ENCODE measurements around the gene MUCL3. TPM values are rescaled to one million over a fixed set of nuclear protein-coding genes. Genes with fewer than 3 reads are reported as not detected.

MUCL3 gene
- total RNA-seq, 1 donor from 2014 or later: not detected

DNA sequence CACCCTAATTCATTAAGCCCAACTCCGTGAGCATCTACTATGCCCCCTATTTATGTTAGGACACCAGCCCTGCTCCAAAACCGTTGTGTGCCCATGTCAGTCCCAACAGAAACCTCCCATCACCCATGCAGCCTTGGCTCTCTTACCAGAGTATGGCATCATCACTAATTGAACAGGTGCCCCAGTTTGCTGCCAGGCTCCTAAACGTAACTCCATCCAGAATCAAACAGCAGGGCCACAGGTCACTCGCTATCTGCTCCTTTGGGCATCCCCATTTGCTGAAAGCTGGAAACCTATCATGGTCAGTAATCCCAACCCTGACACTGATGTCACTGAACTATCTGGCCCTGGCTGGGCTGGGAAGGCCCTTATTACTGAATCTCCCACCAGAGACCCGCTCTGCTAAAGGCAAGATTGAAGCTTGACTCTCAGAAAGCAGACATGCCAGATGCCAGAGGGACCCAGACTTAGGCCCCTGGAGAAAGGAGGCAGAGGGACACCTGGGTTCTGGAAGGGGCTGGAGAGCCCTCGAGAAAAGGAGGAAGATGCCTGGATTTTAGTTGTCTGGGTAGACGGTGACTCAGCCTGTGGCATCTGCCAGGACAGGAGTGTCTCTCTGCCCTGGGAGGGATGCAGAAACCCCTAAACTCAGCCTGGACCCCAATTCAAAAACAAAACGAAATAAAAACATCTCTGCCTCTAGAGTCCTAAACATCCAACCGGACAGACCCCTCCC lies 14.0 kb downstream of the MUCL3 start:
- peaks cover 0 to 2% (median 0%) of the 10 kb centered on the region in 3 donors for H3K36me3 ChIP-seq (ENCODE audit: control insufficient read depth in 3 of 3, insufficient read depth in 3 of 3, low read length in 3 of 3)
- H3K4me1 ChIP-seq (ENCODE audit: control insufficient read depth in 3 of 3, insufficient read depth in 3 of 3, low read length in 3 of 3): peaks cover 7 to 19% (median 13%) of the 10 kb centered on the region in 3 donors
- peaks cover 0 to 7% (median 5%) of the 10 kb centered on the region in 3 donors for H3K27me3 ChIP-seq (ENCODE audit: control insufficient read depth in 3 of 3, insufficient read depth in 3 of 3, low read length in 3 of 3)
- H3K9me3 ChIP-seq (ENCODE audit: control insufficient read depth in 3 of 3, low read length in 3 of 3): no peaks in the 10 kb centered on the region
- H3K4me3 ChIP-seq (ENCODE audit: low read length in 3 of 3): peak overlapping the region in 2 of 3 donors; percentile 67 to 72
- H3K27ac ChIP-seq (ENCODE audit: low read depth, low read length): no peak overlapping the region
- peak overlapping the region; percentile 51 to 74 (median 68) for H3K9ac ChIP-seq (ENCODE audit: low read depth in 1 of 3, low read length in 3 of 3)

DNA sequence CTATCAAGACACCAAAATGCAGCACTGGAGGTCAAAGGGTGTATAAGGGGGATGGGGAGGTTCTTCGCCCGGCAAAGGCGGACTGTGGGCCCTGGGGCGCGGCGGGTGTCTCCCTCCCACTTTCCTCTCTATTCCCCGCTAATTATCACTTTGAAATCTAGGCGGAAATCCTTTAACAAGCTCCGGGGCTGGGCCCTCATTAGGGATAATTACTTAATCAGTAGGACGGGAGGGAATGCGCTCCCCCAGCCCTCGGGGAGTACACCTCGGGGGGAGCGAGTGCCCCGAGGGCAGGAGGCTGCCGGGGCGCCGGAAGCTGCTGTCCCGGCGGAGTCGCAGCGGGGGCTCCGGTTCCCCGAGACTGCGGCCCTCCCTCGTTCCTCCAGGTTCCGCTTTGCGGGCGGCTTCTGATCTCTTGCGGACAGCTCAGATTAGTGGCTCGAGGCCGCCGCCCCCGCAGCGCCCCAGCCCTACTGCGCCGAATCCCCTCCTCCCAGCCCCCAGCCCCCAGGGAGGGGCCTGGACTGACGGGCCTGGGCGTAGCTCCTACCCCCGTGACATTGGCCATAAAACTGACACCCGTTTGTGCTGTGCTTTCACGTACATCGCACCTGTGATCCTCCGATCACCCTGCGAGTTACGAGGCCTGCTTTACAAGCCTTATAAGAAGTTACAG lies 14.7 kb downstream of the MUCL3 start:
- peaks cover 0 to 2% (median 0%) of the 10 kb centered on the region in 3 donors for H3K36me3 ChIP-seq (ENCODE audit: control insufficient read depth in 3 of 3, insufficient read depth in 3 of 3, low read length in 3 of 3)
- peak overlapping the region; percentile 42 to 72 (median 67) for H3K4me3 ChIP-seq (ENCODE audit: low read length in 3 of 3)
- H3K9me3 ChIP-seq (ENCODE audit: control insufficient read depth in 3 of 3, low read length in 3 of 3): no peaks in the 10 kb centered on the region
- H3K9ac ChIP-seq (ENCODE audit: low read depth in 1 of 3, low read length in 3 of 3): peak overlapping the region; percentile 51 to 74 (median 68)
- H3K27ac ChIP-seq (ENCODE audit: low read depth, low read length): peak overlapping the region; percentile 49
- peaks cover 0 to 7% (median 5%) of the 10 kb centered on the region in 3 donors for H3K27me3 ChIP-seq (ENCODE audit: control insufficient read depth in 3 of 3, insufficient read depth in 3 of 3, low read length in 3 of 3)
- H3K4me1 ChIP-seq (ENCODE audit: control insufficient read depth in 3 of 3, insufficient read depth in 3 of 3, low read length in 3 of 3): peaks cover 7 to 19% (median 13%) of the 10 kb centered on the region in 3 donors

DNA sequence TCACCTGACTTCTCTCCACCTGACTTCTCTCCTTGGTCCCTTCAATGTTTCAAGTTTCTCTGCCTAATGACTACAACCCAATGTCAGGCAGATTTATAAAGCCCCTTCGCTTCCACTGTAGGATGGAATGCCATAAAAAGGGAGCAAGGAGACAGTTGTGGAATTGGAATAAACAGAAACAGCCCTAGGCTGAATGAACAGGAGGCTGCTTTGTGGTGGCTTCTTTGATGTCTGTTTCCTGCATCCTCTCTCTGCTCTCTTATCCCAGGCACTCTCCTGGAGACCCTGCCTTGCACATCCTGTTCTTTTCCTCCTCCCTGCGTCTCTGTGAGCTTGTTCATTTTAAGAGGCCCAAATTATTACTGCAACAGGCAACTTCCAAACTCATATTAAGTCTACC lies 16.9 kb downstream of the MUCL3 start:
- H3K9me3 ChIP-seq (ENCODE audit: control insufficient read depth in 3 of 3, low read length in 3 of 3): no peaks in the 10 kb centered on the region
- H3K36me3 ChIP-seq (ENCODE audit: control insufficient read depth in 3 of 3, insufficient read depth in 3 of 3, low read length in 3 of 3): no peaks in the 10 kb centered on the region
- H3K27me3 ChIP-seq (ENCODE audit: control insufficient read depth in 3 of 3, insufficient read depth in 3 of 3, low read length in 3 of 3): peaks cover 0 to 7% (median 5%) of the 10 kb centered on the region in 3 donors
- peaks cover 7 to 19% (median 13%) of the 10 kb centered on the region in 3 donors for H3K4me1 ChIP-seq (ENCODE audit: control insufficient read depth in 3 of 3, insufficient read depth in 3 of 3, low read length in 3 of 3)
- no peak overlapping the region for H3K9ac ChIP-seq (ENCODE audit: low read depth in 1 of 3, low read length in 3 of 3)
- no peak overlapping the region for H3K27ac ChIP-seq (ENCODE audit: low read depth, low read length)
- H3K4me3 ChIP-seq (ENCODE audit: low read length in 3 of 3): no peak overlapping the region

DNA sequence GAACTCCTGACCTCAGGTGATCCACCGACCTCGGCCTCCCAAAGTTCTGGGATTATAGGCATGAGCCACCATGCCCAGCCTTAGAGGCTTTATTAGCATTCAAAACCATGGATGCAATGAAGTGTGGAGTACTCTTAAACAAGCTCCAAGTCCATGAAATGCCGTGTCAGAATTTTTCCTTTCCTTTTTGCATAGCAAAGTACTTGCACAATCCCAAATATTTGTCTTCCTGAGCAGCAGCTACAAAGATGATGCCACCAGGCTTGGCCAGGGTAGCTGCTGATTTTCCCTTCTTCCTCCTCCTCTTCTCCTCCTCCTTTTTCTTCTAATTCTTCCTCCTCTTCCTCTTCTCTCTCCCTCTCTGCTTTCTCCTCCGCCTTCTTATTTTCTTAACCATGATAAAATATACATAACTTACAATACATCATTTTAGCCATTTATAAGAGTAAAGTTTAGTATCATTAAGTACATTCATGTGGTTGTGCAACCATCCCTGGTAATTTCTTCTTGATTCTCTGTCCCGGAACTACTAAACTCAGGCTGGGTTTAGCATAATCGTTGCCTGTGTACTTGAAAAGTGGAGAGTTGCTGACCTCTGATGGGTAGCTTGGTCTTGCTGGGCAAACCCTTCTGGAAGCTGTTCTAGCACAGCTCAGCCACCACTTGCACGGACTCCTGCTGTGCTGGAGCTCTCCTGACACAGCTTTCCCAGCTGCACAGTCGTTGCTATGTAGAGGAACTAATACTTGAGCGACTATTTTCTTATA lies 20.3 kb downstream of the MUCL3 start:
- Histone ChIP-seq H3K9me3 (ENCODE audit: control insufficient read depth in 3 of 3, low read length in 3 of 3) (no peaks in the 10 kb centered on the region), H3K27ac (ENCODE audit: low read depth, low read length) (no peak overlapping the region), H3K27me3 (ENCODE audit: control insufficient read depth in 3 of 3, insufficient read depth in 3 of 3, low read length in 3 of 3) (peaks cover 3 to 7% (median 5%) of the 10 kb centered on the region in 3 donors), H3K9ac (ENCODE audit: low read depth in 1 of 3, low read length in 3 of 3) (no peak overlapping the region), H3K4me3 (ENCODE audit: low read length in 3 of 3) (no peak overlapping the region), H3K4me1 (ENCODE audit: control insufficient read depth in 3 of 3, insufficient read depth in 3 of 3, low read length in 3 of 3) (peaks cover 0 to 3% (median 3%) of the 10 kb centered on the region in 3 donors), H3K36me3 (ENCODE audit: control insufficient read depth in 3 of 3, insufficient read depth in 3 of 3, low read length in 3 of 3) (no peaks in the 10 kb centered on the region)

DNA sequence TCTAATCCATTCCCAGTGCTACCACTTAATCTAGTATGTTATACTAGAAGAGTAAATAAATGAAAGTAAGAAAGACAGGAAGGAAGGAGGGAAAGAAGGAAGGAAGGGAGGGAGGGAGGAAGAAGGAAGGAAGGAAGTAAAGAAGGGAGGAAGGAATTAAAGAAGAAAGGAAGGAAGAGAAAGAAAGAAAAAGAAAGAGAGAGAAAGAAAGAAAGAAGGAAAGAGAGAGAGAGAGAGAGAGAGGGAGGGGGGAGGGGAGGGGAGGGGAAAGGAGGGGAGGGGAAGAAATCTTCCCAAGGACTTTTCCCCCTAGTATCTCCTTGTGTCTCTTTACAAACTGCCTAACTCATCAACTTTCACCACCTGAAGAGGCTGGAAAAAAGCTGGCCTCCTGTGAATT lies 21.9 kb downstream of the MUCL3 start:
- Histone ChIP-seq H3K9me3 (ENCODE audit: control insufficient read depth in 3 of 3, low read length in 3 of 3) (no peaks in the 10 kb centered on the region), H3K27ac (ENCODE audit: low read depth, low read length) (no peak overlapping the region), H3K4me3 (ENCODE audit: low read length in 3 of 3) (no peak overlapping the region), H3K4me1 (ENCODE audit: control insufficient read depth in 3 of 3, insufficient read depth in 3 of 3, low read length in 3 of 3) (no peaks in the 10 kb centered on the region), H3K9ac (ENCODE audit: low read depth in 1 of 3, low read length in 3 of 3) (no peak overlapping the region), H3K27me3 (ENCODE audit: control insufficient read depth in 3 of 3, insufficient read depth in 3 of 3, low read length in 3 of 3) (peaks cover 2 to 3% (median 2%) of the 10 kb centered on the region in 3 donors), H3K36me3 (ENCODE audit: control insufficient read depth in 3 of 3, insufficient read depth in 3 of 3, low read length in 3 of 3) (no peaks in the 10 kb centered on the region)

DNA sequence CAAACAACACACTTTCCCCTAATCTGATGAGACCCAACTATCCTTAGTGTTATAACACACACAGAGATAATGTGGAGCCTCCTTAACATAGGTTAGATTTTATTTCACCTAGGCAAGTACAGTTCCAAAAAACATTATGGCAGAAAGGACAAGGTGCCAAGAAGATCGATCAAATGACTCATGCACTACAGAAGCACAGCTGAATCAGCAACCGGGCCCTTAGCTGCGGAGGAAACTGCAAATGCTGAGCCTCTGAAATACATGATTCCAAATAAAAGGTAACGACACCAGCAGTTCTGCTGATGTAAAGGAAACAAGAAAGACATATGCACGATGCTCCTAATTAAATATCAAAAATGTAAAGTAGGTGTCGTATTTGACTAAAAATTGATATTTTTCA lies 22.9 kb downstream of the MUCL3 start:
- Histone ChIP-seq H3K27ac (ENCODE audit: low read depth, low read length) (no peak overlapping the region), H3K4me3 (ENCODE audit: low read length in 3 of 3) (no peak overlapping the region), H3K9ac (ENCODE audit: low read depth in 1 of 3, low read length in 3 of 3) (no peak overlapping the region), H3K9me3 (ENCODE audit: control insufficient read depth in 3 of 3, low read length in 3 of 3) (no peaks in the 10 kb centered on the region), H3K36me3 (ENCODE audit: control insufficient read depth in 3 of 3, insufficient read depth in 3 of 3, low read length in 3 of 3) (no peaks in the 10 kb centered on the region), H3K4me1 (ENCODE audit: control insufficient read depth in 3 of 3, insufficient read depth in 3 of 3, low read length in 3 of 3) (no peaks in the 10 kb centered on the region), H3K27me3 (ENCODE audit: control insufficient read depth in 3 of 3, insufficient read depth in 3 of 3, low read length in 3 of 3) (peaks cover 0 to 3% (median 2%) of the 10 kb centered on the region in 3 donors)

DNA sequence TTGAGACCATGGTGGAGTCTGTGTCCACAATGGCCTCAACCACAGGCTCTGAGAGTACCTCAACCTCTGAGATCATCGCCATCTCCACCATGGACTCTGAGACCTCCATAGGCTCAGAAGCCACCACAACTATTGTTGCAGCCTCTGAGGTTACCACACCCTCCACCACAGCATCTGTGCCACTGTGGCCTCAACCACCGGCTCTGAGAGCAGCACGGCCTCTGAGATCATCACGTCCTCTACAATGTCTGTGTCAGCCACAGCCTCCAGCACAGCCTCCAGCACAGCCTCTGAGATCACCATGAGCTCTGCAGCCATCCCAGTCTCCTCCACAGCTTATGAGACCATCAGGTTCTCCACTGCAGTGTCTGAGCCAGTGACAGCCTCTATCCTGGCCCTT lies 23.3 kb downstream of the MUCL3 start:
- Histone ChIP-seq H3K4me3 (ENCODE audit: low read length in 3 of 3) (no peak overlapping the region), H3K27me3 (ENCODE audit: control insufficient read depth in 3 of 3, insufficient read depth in 3 of 3, low read length in 3 of 3) (peaks cover 0 to 3% (median 2%) of the 10 kb centered on the region in 3 donors), H3K27ac (ENCODE audit: low read depth, low read length) (no peak overlapping the region), H3K36me3 (ENCODE audit: control insufficient read depth in 3 of 3, insufficient read depth in 3 of 3, low read length in 3 of 3) (no peaks in the 10 kb centered on the region), H3K9ac (ENCODE audit: low read depth in 1 of 3, low read length in 3 of 3) (no peak overlapping the region), H3K9me3 (ENCODE audit: control insufficient read depth in 3 of 3, low read length in 3 of 3) (no peaks in the 10 kb centered on the region), H3K4me1 (ENCODE audit: control insufficient read depth in 3 of 3, insufficient read depth in 3 of 3, low read length in 3 of 3) (no peaks in the 10 kb centered on the region)

DNA sequence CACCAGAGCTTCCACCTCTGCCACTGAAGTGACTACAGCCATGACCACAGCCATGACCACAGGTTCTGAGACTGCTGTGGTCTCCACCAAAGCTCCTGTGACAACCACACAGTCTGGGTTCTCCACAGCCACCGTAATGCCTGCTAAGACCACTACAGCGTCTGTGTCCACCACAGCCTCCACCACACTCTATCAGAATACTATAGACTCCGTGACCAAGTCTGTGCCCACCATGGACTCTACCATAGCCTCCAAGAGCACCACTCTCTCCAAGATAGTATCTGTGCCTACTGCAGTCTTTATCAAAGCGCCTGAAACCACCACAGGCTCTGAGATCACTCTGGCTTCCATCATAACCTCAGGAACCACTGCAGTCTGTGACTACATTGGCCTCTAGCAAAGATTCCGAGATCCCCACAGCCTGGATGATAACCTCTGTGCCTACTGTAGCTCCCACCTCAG lies 24.4 kb downstream of the MUCL3 start:
- H3K4me1 ChIP-seq (ENCODE audit: control insufficient read depth in 3 of 3, insufficient read depth in 3 of 3, low read length in 3 of 3): no peaks in the 10 kb centered on the region
- H3K9me3 ChIP-seq (ENCODE audit: control insufficient read depth in 3 of 3, low read length in 3 of 3): no peaks in the 10 kb centered on the region
- no peaks in the 10 kb centered on the region for H3K36me3 ChIP-seq (ENCODE audit: control insufficient read depth in 3 of 3, insufficient read depth in 3 of 3, low read length in 3 of 3)
- H3K27me3 ChIP-seq (ENCODE audit: control insufficient read depth in 3 of 3, insufficient read depth in 3 of 3, low read length in 3 of 3): peaks cover 0 to 3% (median 2%) of the 10 kb centered on the region in 3 donors
- no peak overlapping the region for H3K27ac ChIP-seq (ENCODE audit: low read depth, low read length)
- H3K4me3 ChIP-seq (ENCODE audit: low read length in 3 of 3): no peak overlapping the region
- no peak overlapping the region for H3K9ac ChIP-seq (ENCODE audit: low read depth in 1 of 3, low read length in 3 of 3)

DNA sequence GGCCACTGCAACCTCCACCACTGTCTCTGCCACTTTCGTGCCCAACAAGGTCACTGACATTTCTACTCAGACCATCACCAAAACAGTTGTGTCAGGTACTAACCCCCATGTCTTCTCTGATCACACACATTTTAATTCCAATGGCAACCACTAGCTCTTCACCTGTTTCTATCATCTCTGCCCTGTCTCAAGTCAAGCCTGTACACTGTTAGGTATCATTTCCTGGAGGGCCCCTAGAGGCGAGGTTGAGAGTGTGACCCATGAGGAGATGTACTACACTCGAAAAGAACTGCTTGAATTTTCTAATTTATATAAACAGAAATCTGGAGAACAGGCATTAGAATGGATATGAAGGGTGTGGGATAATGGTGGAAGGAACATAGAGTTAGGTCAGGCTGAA lies 25.4 kb downstream of the MUCL3 start:
- no peaks in the 10 kb centered on the region for H3K4me1 ChIP-seq (ENCODE audit: control insufficient read depth in 3 of 3, insufficient read depth in 3 of 3, low read length in 3 of 3)
- no peaks in the 10 kb centered on the region for H3K9me3 ChIP-seq (ENCODE audit: control insufficient read depth in 3 of 3, low read length in 3 of 3)
- H3K4me3 ChIP-seq (ENCODE audit: low read length in 3 of 3): no peak overlapping the region
- H3K36me3 ChIP-seq (ENCODE audit: control insufficient read depth in 3 of 3, insufficient read depth in 3 of 3, low read length in 3 of 3): no peaks in the 10 kb centered on the region
- H3K9ac ChIP-seq (ENCODE audit: low read depth in 1 of 3, low read length in 3 of 3): no peak overlapping the region
- H3K27ac ChIP-seq (ENCODE audit: low read depth, low read length): no peak overlapping the region
- H3K27me3 ChIP-seq (ENCODE audit: control insufficient read depth in 3 of 3, insufficient read depth in 3 of 3, low read length in 3 of 3): peaks cover 0 to 3% (median 2%) of the 10 kb centered on the region in 3 donors
